ENCODE measurements around the gene IZUMO4. TPM values are rescaled to one million over a fixed set of nuclear protein-coding genes. Genes with fewer than 3 reads are reported as not detected.

The IZUMO4 gene
- total RNA-seq, 1 donor from 2014 or later: 10.6 TPM

DNA sequence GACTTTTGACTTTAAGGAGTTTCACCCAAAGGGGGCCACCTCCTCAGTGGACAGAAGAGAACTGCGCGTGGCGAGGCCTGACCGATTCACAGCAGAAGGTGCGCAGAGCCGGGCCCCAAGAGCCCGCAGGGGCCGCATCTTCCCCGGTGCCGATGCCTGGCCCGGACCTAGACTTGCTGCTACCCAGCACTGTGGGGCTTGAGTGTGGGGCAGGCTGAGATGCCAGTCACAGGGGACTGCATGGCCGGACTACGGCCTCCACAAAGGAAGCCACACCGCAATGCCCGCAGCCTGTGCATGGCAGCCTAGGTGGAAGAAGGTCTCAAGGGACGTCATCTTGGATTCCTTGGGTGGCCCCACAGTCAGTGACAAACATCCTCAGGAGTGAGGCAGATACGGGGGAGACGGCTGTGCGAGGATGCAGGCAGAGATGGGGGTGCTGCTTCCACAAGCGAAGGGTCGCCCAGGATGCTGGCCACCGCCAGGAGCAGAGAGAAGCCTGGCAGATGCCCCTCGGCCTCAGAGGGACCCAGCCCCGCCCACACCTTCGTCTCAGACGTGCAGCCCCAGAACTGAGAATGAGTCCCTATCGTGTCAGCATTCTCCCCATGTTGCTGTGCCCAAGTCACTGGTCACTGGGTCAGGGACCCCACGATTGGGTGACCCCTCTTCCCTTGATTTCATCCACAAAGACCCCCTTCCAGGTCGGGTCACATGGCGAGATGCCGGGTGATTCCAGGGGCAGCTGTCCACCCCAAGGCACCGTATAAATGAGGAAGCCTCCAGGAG, 17.4 kb upstream of the IZUMO4 start:
- no peak for TF ChIP-seq CTCF (IDR thresholded peaks at IDR 0.05; ENCODE audit: partially characterized antibody, unreplicated experiment)

GRCh38 chr19:2079865-2080301, 16.8 kb upstream of the IZUMO4 start:
- Mint-ChIP-seq H3K9me3 (ENCODE audit: unreplicated experiment) (peaks cover 2% of the 10 kb centered on the region), H3K27me3 (ENCODE audit: unreplicated experiment) (no peaks in the 10 kb centered on the region)

More for the DNA sequence above, 17.4 kb upstream of the IZUMO4 start:
- Mint-ChIP-seq H3K27ac (ENCODE audit: unreplicated experiment) (no peak overlapping the region), H3K27me3 (ENCODE audit: unreplicated experiment) (no peaks in the 10 kb centered on the region), H3K9me3 (ENCODE audit: unreplicated experiment) (peaks cover 2% of the 10 kb centered on the region), H3K36me3 (ENCODE audit: unreplicated experiment) (no peaks in the 10 kb centered on the region), H3K4me1 (ENCODE audit: low read depth, unreplicated experiment) (no peaks in the 10 kb centered on the region), H3K4me3 (ENCODE audit: unreplicated experiment) (no peak overlapping the region)
- DNase-seq: no peak

DNA sequence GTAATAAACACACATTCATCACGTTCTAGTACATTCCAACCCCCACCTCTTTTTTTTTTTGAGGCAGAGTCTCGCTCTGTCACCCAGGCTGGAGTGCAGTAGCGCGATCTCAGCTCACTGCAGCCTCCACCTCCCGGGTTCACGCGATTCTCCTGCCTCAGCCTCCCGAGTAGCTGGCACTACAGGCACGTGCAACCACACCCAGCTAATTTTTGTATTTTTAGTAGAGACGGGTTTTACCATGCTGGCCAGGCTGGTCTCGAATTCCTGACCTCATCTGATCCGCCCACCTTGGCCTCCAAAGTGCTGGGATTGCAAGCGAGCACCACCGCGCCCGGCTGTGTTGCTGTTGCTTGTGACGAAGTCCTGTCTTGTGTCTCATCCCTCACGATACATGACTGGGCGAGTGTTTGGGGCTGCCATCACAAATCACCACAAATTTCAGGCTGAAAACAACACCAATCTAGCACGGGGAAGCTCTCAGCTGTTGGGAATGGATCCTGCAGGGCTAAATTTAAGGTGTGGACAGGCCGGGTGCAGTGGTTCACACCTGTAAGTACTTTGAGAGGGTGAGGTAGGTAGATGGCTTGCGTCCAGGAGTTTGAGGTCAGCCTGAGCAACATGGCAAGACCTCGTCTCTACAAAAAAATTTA, 16.3 kb upstream of the IZUMO4 start:
- H3K27ac Mint-ChIP-seq (ENCODE audit: unreplicated experiment): no peak overlapping the region

More at GRCh38 chr19:2079865-2080301, 16.8 kb upstream of the IZUMO4 start:
- no peak for DNase-seq
- H3K4me3 Mint-ChIP-seq (ENCODE audit: unreplicated experiment): no peak overlapping the region
- TF ChIP-seq CTCF (IDR thresholded peaks at IDR 0.05; ENCODE audit: partially characterized antibody, unreplicated experiment): no peak
- no peaks in the 10 kb centered on the region for H3K4me1 Mint-ChIP-seq (ENCODE audit: low read depth, unreplicated experiment)
- no peaks in the 10 kb centered on the region for H3K36me3 Mint-ChIP-seq (ENCODE audit: unreplicated experiment)
- H3K27ac Mint-ChIP-seq (ENCODE audit: unreplicated experiment): no peak overlapping the region

DNA sequence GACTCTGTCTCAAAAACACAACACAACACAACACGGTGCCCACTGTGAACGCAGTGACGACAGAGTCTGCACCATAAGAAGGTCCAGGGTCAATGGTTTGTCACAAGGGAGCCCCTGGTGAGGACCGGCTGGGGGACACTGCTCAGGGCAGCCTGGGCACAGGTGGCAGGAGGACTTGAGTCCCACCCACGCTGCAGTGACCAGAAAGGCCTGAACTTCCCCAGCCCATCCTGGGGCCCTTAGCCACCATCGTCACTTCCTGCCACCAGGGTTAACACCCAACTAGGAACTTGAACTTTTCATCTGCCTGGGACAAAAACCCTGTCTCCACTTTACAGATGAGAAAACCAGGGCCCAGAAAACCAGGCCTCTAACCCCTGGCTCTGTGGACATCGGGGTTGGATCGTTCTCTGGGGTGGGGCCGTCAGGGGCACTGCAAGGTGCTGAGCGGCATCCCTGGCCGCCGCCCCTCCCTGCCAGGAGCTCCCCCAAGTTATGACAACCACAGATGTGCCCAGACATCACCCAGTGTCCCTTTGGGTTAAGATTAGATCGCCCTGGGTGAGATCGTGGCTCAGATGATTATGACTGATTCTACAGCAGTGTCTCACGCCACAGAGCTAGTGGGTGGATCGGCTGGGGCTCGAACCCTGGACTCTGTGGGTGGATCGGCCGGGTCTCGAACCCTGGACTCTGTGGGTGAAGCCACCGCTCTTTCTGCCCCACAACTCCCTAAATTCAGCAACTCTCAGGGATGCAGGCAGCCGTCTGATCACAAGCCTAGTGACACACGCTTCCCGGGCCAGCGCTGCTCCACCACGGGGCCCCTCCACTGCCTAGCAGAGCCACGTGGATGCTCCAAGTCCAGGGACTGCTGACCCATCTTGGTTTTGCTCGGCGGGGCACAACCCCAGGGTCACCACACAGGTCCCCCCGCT, 14.6 kb upstream of the IZUMO4 start:
- no peak overlapping the region for H3K27ac Mint-ChIP-seq (ENCODE audit: unreplicated experiment)
- H3K4me3 Mint-ChIP-seq (ENCODE audit: unreplicated experiment): no peak overlapping the region
- DNase-seq: no peak
- no peak for TF ChIP-seq CTCF (IDR thresholded peaks at IDR 0.05; ENCODE audit: partially characterized antibody, unreplicated experiment)
- H3K27me3 Mint-ChIP-seq (ENCODE audit: unreplicated experiment): peaks cover 2% of the 10 kb centered on the region
- H3K9me3 Mint-ChIP-seq (ENCODE audit: unreplicated experiment): peaks cover 2% of the 10 kb centered on the region
- no peaks in the 10 kb centered on the region for H3K36me3 Mint-ChIP-seq (ENCODE audit: unreplicated experiment)
- H3K4me1 Mint-ChIP-seq (ENCODE audit: low read depth, unreplicated experiment): no peaks in the 10 kb centered on the region

More for the DNA sequence above, 16.3 kb upstream of the IZUMO4 start:
- no peaks in the 10 kb centered on the region for H3K27me3 Mint-ChIP-seq (ENCODE audit: unreplicated experiment)
- TF ChIP-seq CTCF (IDR thresholded peaks at IDR 0.05; ENCODE audit: partially characterized antibody, unreplicated experiment): no peak
- peaks cover 2% of the 10 kb centered on the region for H3K9me3 Mint-ChIP-seq (ENCODE audit: unreplicated experiment)
- DNase-seq: no peak
- H3K36me3 Mint-ChIP-seq (ENCODE audit: unreplicated experiment): no peaks in the 10 kb centered on the region
- H3K4me1 Mint-ChIP-seq (ENCODE audit: low read depth, unreplicated experiment): no peaks in the 10 kb centered on the region
- H3K4me3 Mint-ChIP-seq (ENCODE audit: unreplicated experiment): no peak overlapping the region

Data from glutamatergic neuron (in vitro differentiated cells).